Osteocyte (in vitro differentiated cells): Measurements from ENCODE around the gene RBM20. TPM values are rescaled to one million over a fixed set of nuclear protein-coding genes. Genes with fewer than 3 reads are reported as not detected.

Source experiments
- DNase-seq: peaks from one replicate; pipeline ENCODE4 v3.0.0; 2021; ENCODE audit warnings: mixed read lengths; ENCODE audit not compliant: unreplicated experiment; ENCODE audit errors: extremely low spot score
- H3K27ac Mint-ChIP-seq: one replicate; pipeline ENCODE4 v1.8.0; 2021; ENCODE audit warnings: mild to moderate bottlenecking, mixed read lengths; ENCODE audit not compliant: unreplicated experiment
- H3K27me3 Mint-ChIP-seq: one replicate; pipeline ENCODE4 v1.8.0; 2021; ENCODE audit warnings: mixed read lengths; ENCODE audit not compliant: unreplicated experiment
- H3K36me3 Mint-ChIP-seq: one replicate; pipeline ENCODE4 v1.8.0; 2021; ENCODE audit warnings: mixed read lengths; ENCODE audit not compliant: unreplicated experiment
- H3K4me1 Mint-ChIP-seq: one replicate; pipeline ENCODE4 v1.8.0; 2021; ENCODE audit warnings: mixed read lengths; ENCODE audit not compliant: unreplicated experiment
- H3K4me3 Mint-ChIP-seq: one replicate; pipeline ENCODE4 v1.8.0; 2021; ENCODE audit warnings: mild to moderate bottlenecking, moderate library complexity, mixed read lengths; ENCODE audit not compliant: unreplicated experiment
- H3K9me3 Mint-ChIP-seq: one replicate; pipeline ENCODE4 v1.8.0; 2021; ENCODE audit warnings: mixed read lengths; ENCODE audit not compliant: unreplicated experiment
- CTCF ChIP-seq: fragments of 200-600 bp; sonication (generic); IDR thresholded peaks from 2 replicates; pipeline ENCODE4 v1.5.0; 2021; ENCODE audit warnings: antibody characterized with exemption, mild to moderate bottlenecking, moderate library complexity
- total RNA-seq: library from RNA; stranded (reverse); gene quantifications from 2 replicates; pipeline ENCODE4 v1.2.1, GENCODE V29; 2021

The RBM20 gene
- total RNA-seq, 1 donor from 2014 or later = 1.6 TPM

GRCh38 chr10:110811791-110812581, 167.8 kb downstream of the RBM20 start:
- H3K9me3 Mint-ChIP-seq = no peaks in the 10 kb centered on the region
- no peak overlapping the region for H3K27ac Mint-ChIP-seq
- DNase-seq = no peak
- H3K27me3 Mint-ChIP-seq = peaks cover 3% of the 10 kb centered on the region
- no peaks in the 10 kb centered on the region for H3K36me3 Mint-ChIP-seq
- H3K4me1 Mint-ChIP-seq = peaks cover 8% of the 10 kb centered on the region
- TF ChIP-seq CTCF = no peak
- no peak overlapping the region for H3K4me3 Mint-ChIP-seq

GRCh38 chr10:110812583-110812982, 168.4 kb downstream of the RBM20 start:
- no peak for TF ChIP-seq CTCF
- H3K27me3 Mint-ChIP-seq = peaks cover 3% of the 10 kb centered on the region
- H3K4me3 Mint-ChIP-seq = no peak overlapping the region
- no peaks in the 10 kb centered on the region for H3K9me3 Mint-ChIP-seq
- peaks cover 8% of the 10 kb centered on the region for H3K4me1 Mint-ChIP-seq
- DNase-seq = no peak
- no peak overlapping the region for H3K27ac Mint-ChIP-seq
- no peaks in the 10 kb centered on the region for H3K36me3 Mint-ChIP-seq

GRCh38 chr10:110813743-110814472, 169.8 kb downstream of the RBM20 start:
- no peak for DNase-seq
- peaks cover 8% of the 10 kb centered on the region for H3K4me1 Mint-ChIP-seq
- H3K27ac Mint-ChIP-seq = no peak overlapping the region

GRCh38 chr10:110815354-110816004, 171.3 kb downstream of the RBM20 start:
- Mint-ChIP-seq H3K27me3 (peaks cover 3% of the 10 kb centered on the region), H3K27ac (no peak overlapping the region), H3K4me1 (peaks cover 14% of the 10 kb centered on the region), H3K9me3 (no peaks in the 10 kb centered on the region), H3K4me3 (no peak overlapping the region), H3K36me3 (no peaks in the 10 kb centered on the region)
- TF ChIP-seq CTCF = no peak
- no peak for DNase-seq

More at GRCh38 chr10:110813743-110814472, 169.8 kb downstream of the RBM20 start:
- H3K9me3 Mint-ChIP-seq = no peaks in the 10 kb centered on the region
- no peaks in the 10 kb centered on the region for H3K36me3 Mint-ChIP-seq
- TF ChIP-seq CTCF = no peak
- H3K27me3 Mint-ChIP-seq = peaks cover 3% of the 10 kb centered on the region
- no peak overlapping the region for H3K4me3 Mint-ChIP-seq

- Mint-ChIP-seq H3K27me3 (peaks cover 3% of the 10 kb centered on the region), H3K27ac (no peak overlapping the region), H3K4me1 (peaks cover 9% of the 10 kb centered on the region), H3K9me3 (no peaks in the 10 kb centered on the region), H3K4me3 (no peak overlapping the region), H3K36me3 (peaks cover 2% of the 10 kb centered on the region)
- no peak for TF ChIP-seq CTCF
- no peak for DNase-seq
Measured at GRCh38 chr10:110817614-110818013, 173.5 kb downstream of the RBM20 start.
